ENCODE measurements around the gene FZD4.

FZD4 gene

DNA sequence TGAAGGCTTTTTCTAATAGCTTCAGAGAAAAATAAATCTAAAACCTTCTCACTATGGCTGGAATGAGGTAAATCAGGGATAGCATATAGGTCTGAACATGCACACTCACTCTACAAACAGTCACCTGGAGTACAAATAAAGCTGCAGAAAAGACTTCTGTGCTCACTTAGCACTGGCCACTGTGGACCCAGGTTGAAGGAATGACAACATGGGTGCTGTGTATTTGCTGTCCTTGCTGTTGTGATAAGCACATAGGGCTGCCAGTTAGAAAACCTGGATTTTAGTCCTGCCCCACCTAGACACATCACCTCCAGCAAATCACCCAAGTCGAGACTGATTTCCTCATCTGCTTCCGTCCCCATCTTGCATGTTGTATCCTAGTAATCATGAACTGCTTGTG is 51.2 kb downstream of the FZD4 start:
- DNase-seq = no peak

- DNase-seq = no peak
Measured at GRCh38 chr11:86902345-86902744, 52.9 kb downstream of the FZD4 start.

DNA sequence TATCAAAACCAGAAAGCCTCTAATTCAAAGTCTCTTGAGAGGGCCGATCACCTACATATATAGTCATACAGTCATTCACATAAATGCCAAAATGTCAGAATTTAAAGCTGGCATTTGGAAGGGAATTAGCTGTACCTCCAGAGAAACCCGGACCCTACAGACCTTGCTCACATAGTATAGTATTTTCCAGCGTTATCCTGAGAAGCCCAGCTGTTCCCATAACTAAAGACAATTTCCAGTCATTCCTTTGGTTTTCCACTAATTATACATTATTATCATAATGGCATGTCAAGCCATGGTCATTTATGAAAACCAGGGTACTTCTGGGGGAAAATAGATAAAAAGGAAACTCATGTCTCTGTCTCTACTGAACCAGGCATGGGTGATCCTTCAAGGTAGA is 53.6 kb downstream of the FZD4 start:
- DNase-seq = no peak

DNA sequence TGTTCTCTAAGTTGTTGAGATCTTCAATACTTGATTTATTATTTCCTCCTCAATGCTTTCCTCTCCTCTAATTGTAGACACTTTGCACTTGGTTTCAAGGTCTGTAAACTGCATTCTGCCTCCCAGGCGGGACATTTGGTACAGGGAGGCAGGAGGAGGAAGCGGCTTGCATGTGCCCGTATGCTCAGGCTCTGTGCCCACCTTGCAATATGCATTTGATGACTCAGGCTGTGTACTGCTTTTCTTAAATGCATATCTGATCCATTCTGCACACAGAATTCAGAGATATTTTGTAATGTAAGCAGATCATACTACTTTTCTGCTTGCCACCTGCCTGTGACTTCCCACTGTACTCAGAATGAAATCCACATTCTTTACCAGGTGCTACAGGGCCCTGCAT is 55.0 kb downstream of the FZD4 start:
- DNase-seq = no peak

GRCh38 chr11:86898689-86899088 is 56.5 kb downstream of the FZD4 start:
- no peak for DNase-seq

DNA sequence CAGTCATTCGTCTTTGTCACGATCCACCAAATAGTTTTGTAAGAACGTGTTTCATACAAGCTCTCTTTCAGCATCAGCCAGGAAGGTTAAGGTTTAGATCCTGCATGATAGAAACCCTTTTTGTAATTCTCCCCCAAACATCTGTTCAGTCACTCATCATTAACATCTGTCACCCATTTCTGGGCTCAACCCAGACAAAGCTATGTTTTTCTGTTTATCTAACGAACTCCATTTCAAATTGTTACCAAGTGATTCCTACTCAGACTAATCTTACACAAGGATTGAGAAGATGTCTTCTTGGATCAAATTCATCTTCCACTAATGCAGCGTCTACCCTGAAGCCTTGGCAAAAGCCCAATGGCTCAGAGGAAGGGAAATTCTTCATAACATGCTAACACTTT is 58.8 kb downstream of the FZD4 start:
- DNase-seq = no peak

Measured in GF-D8 (cell line).